ENCODE measurements around the gene ASPSCR1. TPM values are rescaled to one million over a fixed set of nuclear protein-coding genes. Genes with fewer than 3 reads are reported as not detected.

Gene ASPSCR1
- total and polyA plus RNA-seq, 2 of the 13 experiments (the other 11 are each of a cell fraction or from before 2014, with no cell fraction given): 274 to 314 TPM

GRCh38 chr17:82004517-82005455 is 27.4 kb downstream of the ASPSCR1 start (continued):
- TF ChIP-seq TFAP4 (IDR thresholded peaks at IDR 0.05; ENCODE audit: borderline replicate concordance, low read depth) (no peak), BRD4 (CRISPR knock-in tag; IDR thresholded peaks at IDR 0.05) (0 out of 2 replicates have a peak, but pooled peaks have one; percentile 40), HNF4A (CRISPR knock-in tag; IDR thresholded peaks at IDR 0.05) (no peak), FOSL2 (CRISPR knock-in tag; IDR thresholded peaks at IDR 0.05) (0 out of 2 replicates have a peak, but pooled peaks have one; percentile 2), TRIM24 (CRISPR knock-in tag; IDR thresholded peaks at IDR 0.05) (no peak), ZNF775 (CRISPR knock-in tag; IDR thresholded peaks at IDR 0.05; ENCODE audit: borderline replicate concordance) (no peak), ZNF547 (CRISPR knock-in tag; IDR thresholded peaks at IDR 0.05) (0 out of 2 replicates have a peak, but pooled peaks have one; percentile 48), THAP7 (CRISPR knock-in tag; IDR thresholded peaks at IDR 0.05) (0 out of 2 replicates have a peak, but pooled peaks have one; percentile 36), SIN3A (IDR thresholded peaks at IDR 0.05; ENCODE audit: borderline replicate concordance, low read depth, low read length) (no peak), MXD3 (CRISPR knock-in tag; IDR thresholded peaks at IDR 0.05) (0 out of 2 replicates have a peak, but pooled peaks have one; percentile 5)
